GM12878 (cell line): ENCODE data around the gene TEPSIN. TPM values are rescaled to one million over a fixed set of nuclear protein-coding genes. Genes with fewer than 3 reads are reported as not detected.

Experiments
- ATAC-seq: fragments of 200-7000 bp; cut with Tn5 transposase; 3 replicates; pipeline ENCODE4 v1.9.1; 2020; ENCODE audit warnings: mild to moderate bottlenecking, moderate library complexity
- BruUV-seq: library from RNA; stranded (reverse); fragments of 400-500 nt; replicated peaks from 2 replicates; lab custom pipeline; 2021; lab: Mats Ljungman, UMichigan
- CTCF ChIA-PET: fragments of 300-600 bp; sonication (Branson Sonifier 250); formaldehyde crosslinking; extraction: SDS; loops from one replicate; lab custom pipeline; 2021; ENCODE audit warnings: inconsistent platforms; lab: Yijun Ruan, JAX
- POLR2A ChIA-PET: fragments of 350-600 bp; formaldehyde crosslinking; extraction: SDS; loops from one replicate; lab custom pipeline; 2021; ENCODE audit warnings: inconsistent platforms; lab: Charles Lee
- RAD21 ChIA-PET: fragments of 300-600 bp; sonication (Branson Sonifier 250); formaldehyde crosslinking; loops from one replicate; lab custom pipeline; 2023; ENCODE audit warnings: antibody characterized with exemption; ENCODE audit not compliant: unreplicated experiment; lab: Charles Lee
- SMC1A ChIA-PET: fragments of 300-600 bp; sonication (Branson Sonifier 250); formaldehyde crosslinking; loops from one replicate; lab custom pipeline; 2023; ENCODE audit not compliant: unreplicated experiment, uncharacterized antibody; lab: Charles Lee
- DNase-seq: peaks from one replicate; pipeline ENCODE4 v3.0.0-alpha.2; 2011; ENCODE audit warnings: low read depth, low spot score
- FAIRE-seq: peaks from 3 replicates; lab custom pipeline; 2011; peaks lifted over from hg19 to GRCh38; lab: Jason Lieb, UNC
- H2AFZ ChIP-seq: 2 replicates; pipeline ENCODE4 v1.6.0; 2011; ENCODE audit warnings: low read depth, low read length, control low read depth; ENCODE audit not compliant: control insufficient read depth
- H3K27ac ChIP-seq: 2 replicates; pipeline ENCODE4 v1.5.1; 2011; ENCODE audit warnings: control low read depth; ENCODE audit not compliant: control insufficient read depth, insufficient read depth
- H3K27me3 ChIP-seq, 2 experiments: replicated peaks in 1 of 2; 2 replicates each; pipeline versions ENCODE4 v1.6.0 to v1.6.1; 2011; ENCODE audit warnings: low read length in 1 of 2; ENCODE audit not compliant: control insufficient read depth in 2 of 2, insufficient read depth in 2 of 2
- H3K36me3 ChIP-seq, 2 experiments: 2 replicates each; pipeline ENCODE4 v1.5.1; 2011; ENCODE audit warnings: low read length in 1 of 2; ENCODE audit not compliant: control insufficient read depth in 2 of 2, insufficient read depth in 2 of 2
- H3K4me1 ChIP-seq: 2 replicates; pipeline ENCODE4 v1.6.1; 2011; ENCODE audit warnings: mild to moderate bottlenecking, low read length, moderate library complexity, mixed read lengths; ENCODE audit not compliant: control insufficient read depth, insufficient read depth
- H3K4me2 ChIP-seq: 2 replicates; pipeline ENCODE4 v1.6.0; 2011; ENCODE audit warnings: control low read depth; ENCODE audit not compliant: control insufficient read depth, insufficient read depth
- H3K4me3 ChIP-seq: fragments of 200-600 bp; sonication (generic); 2 replicates; pipeline ENCODE4 v1.5.1; 2016
- H3K79me2 ChIP-seq: 2 replicates; pipeline ENCODE4 v1.6.0; 2011; ENCODE audit warnings: low read length; ENCODE audit not compliant: control insufficient read depth, insufficient read depth
- H3K9ac ChIP-seq: 2 replicates; pipeline ENCODE4 v1.8.0; 2011; ENCODE audit warnings: low read length, control low read depth, mixed read lengths; ENCODE audit not compliant: control insufficient read depth, insufficient read depth
- H3K9me3 ChIP-seq: replicated peaks from 3 replicates; pipeline ENCODE4 v1.5.1; 2011; ENCODE audit warnings: mild to moderate bottlenecking, low read length; ENCODE audit not compliant: control insufficient read depth, insufficient read depth
- H4K20me1 ChIP-seq: 2 replicates; pipeline ENCODE4 v1.6.0; 2011; ENCODE audit not compliant: control insufficient read depth, insufficient read depth
- EZH2 ChIP-seq: IDR thresholded peaks from 2 replicates; pipeline ENCODE4 v1.6.1; 2012; ENCODE audit warnings: low read depth, mild to moderate bottlenecking, control low read depth, inconsistent platforms, low read length, borderline replicate concordance; ENCODE audit not compliant: control insufficient read depth
- IKZF2 ChIP-seq, 2 experiments: fragments of 450-650 bp; IDR thresholded peaks; 2 replicates each; pipeline ENCODE4 v1.6.1; 2017; ENCODE audit warnings: mild to moderate bottlenecking in 2 of 2, moderate library complexity in 2 of 2
- IRF3 ChIP-seq: fragments of 450-650 bp; IDR thresholded peaks from 2 replicates; pipeline ENCODE4 v1.6.1; 2014; ENCODE audit warnings: mild to moderate bottlenecking
- KAT2A ChIP-seq: conservative IDR thresholded peaks from 2 replicates; pipeline ENCODE4 v1.6.1; 2011; ENCODE audit warnings: low read depth, low read length; ENCODE audit not compliant: control insufficient read depth
- MXI1 ChIP-seq: fragments of 150-350 bp; IDR thresholded peaks from 2 replicates; pipeline ENCODE4 v1.6.1; 2011; ENCODE audit warnings: low read depth, mild to moderate bottlenecking, inconsistent platforms, low read length, improper control_type of control experiment
- NBN ChIP-seq: fragments of 450-650 bp; IDR thresholded peaks from 2 replicates; pipeline ENCODE4 v1.6.1; 2016
- POLR2A ChIP-seq: IDR thresholded peaks from 2 replicates; pipeline ENCODE4 v1.6.1; 2011; ENCODE audit warnings: low read depth, mild to moderate bottlenecking, low read length
- POU2F2 ChIP-seq: IDR thresholded peaks from 3 replicates; pipeline ENCODE4 v1.6.1; 2011; ENCODE audit warnings: low read depth, mild to moderate bottlenecking, low read length, borderline replicate concordance
- SREBF1 ChIP-seq: IDR thresholded peaks from 2 replicates; pipeline ENCODE4 v1.6.1; 2012; ENCODE audit warnings: mild to moderate bottlenecking, low read length
- SREBF2 ChIP-seq: IDR thresholded peaks from 2 replicates; pipeline ENCODE4 v1.6.1; 2012; ENCODE audit warnings: mild to moderate bottlenecking, low read length
- STAT3 ChIP-seq: IDR thresholded peaks from 2 replicates; pipeline ENCODE4 v1.6.1; 2011; ENCODE audit warnings: low read depth, low read length, improper control_type of control experiment
- YY1 ChIP-seq: IDR thresholded peaks from 2 replicates; pipeline ENCODE4 v1.6.1; 2011; ENCODE audit warnings: low read depth, mild to moderate bottlenecking, low read length
- WGBS: methylation state at CpG from one replicate; pipeline ENCODE4 v1.1.6; 2016; ENCODE audit warnings: low lambda C conversion rate; ENCODE audit not compliant: insufficient replicate concordance, insufficient coverage; ENCODE audit errors: missing lambda C conversion rate; 5-methylcytosine and 5-hydroxymethylcytosine counted together
- in situ Hi-C: fragments of 300-500 bp; cut with MboI; formaldehyde crosslinking; loops from 9 replicates; pipeline ENCODE4 v1.14.3; 2018; ENCODE audit warnings: mixed read lengths
- intact Hi-C: fragments of 100-400 bp; cut with micrococcal nuclease; formaldehyde crosslinking; loops from one replicate; pipeline ENCODE4 v1.14.2; 2022; ENCODE audit not compliant: unreplicated experiment
- polyA plus RNA-seq, 11 experiments: library from polyadenylated mRNA; depleted of rRNA in 4 of 11; unstranded in 6 of 11; stranded (reverse) in 5 of 11; fragments of >200 nt; fragmentation: Nextera tagmentation in 4 of 11; fragmentation: Illumina TruSeq in 1 of 11; extraction: Ambion mirVana in 4 of 11; extraction: Trizol in 1 of 11; gene quantifications; 1 replicate in 1 of 11; 2 replicates in 10 of 11; pipeline versions ENCODE4 v1.2.1 to v1.2.3, GENCODE V29; 2011 to 2016; ENCODE audit warnings: inconsistent platforms in 2 of 11, missing spikeins in 2 of 11, low read depth in 1 of 11
- total RNA-seq, 4 experiments: library from RNA; depleted of rRNA in 3 of 4; stranded (reverse); fragments of >200 nt in 3 of 4; fragmentation: Illumina TruSeq in 1 of 4; extraction: Trizol in 1 of 4; gene quantifications; 2 replicates each; pipeline versions ENCODE4 v1.2.1 to v1.2.3, GENCODE V29; 2013 to 2021
- TF ChIP-seq, protein P1 (sequence below): fragments of 450-650 bp; IDR thresholded peaks from 2 replicates; pipeline ENCODE4 v1.6.1; 2016; ENCODE audit warnings: mild to moderate bottlenecking
- TF ChIP-seq, protein P2 (sequence below), 3 experiments: IDR thresholded peaks in 2 of 3; conservative IDR thresholded peaks in 1 of 3; 2 replicates each; pipeline ENCODE4 v1.5.1; 2011; ENCODE audit warnings: low read depth in 3 of 3, low read length in 3 of 3, mild to moderate bottlenecking in 3 of 3, control low read depth in 2 of 3, moderate library complexity in 2 of 3, inconsistent platforms in 1 of 3, mixed read lengths in 1 of 3; ENCODE audit not compliant: control insufficient read depth in 2 of 3, insufficient read depth in 1 of 3; ENCODE audit errors: extremely low read depth in 1 of 3
- TF ChIP-seq, protein P3 (sequence below): fragments of 450-650 bp; IDR thresholded peaks from 2 replicates; pipeline ENCODE4 v1.6.1; 2017; ENCODE audit warnings: mild to moderate bottlenecking, moderate library complexity

TEPSIN gene
- total and polyA plus RNA-seq, 10 of the 15 experiments (the other 5 are each of a cell fraction or from before 2014, with no cell fraction given), result 0.87 to 36.7 (median 5.3) TPM

DNA sequence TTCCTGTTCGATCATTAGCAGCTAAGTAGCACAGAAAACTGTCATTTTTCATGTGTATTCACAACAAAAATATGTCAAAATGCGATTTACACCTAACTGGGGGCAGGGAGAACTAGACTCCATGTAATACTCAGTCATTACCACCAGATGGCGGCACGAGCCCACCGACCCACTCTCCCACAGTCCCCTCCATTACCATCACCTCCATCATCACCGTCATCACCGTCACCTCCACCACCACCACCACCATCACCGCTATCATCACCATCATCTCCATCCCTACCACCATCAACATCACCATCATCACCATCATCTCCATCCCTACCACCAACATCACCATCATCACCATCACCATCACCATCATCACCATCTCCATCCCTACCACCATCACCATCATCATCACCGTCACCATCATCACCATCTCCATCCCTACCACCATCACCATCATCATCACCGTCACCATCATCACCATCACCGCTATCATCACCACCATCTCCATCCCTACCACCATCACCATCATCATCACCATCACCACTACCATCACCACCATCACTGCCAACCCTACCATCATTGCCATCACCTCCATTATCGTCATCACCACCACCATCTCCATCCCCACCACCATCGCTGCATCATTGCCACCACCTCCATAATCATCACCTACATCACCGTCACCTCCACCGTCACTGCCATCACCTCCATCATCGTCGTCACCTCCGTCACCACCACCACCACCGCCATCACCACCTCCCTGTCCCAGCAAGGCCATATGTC is 14.7 kb upstream of the TEPSIN start:
- peak; percentile 83 for FAIRE-seq
- Histone ChIP-seq H3K79me2 (no peaks in the 10 kb centered on the region), H3K27me3 (no peaks in the 10 kb centered on the region), H3K27ac (no peak overlapping the region), H3K36me3 (peaks cover 2% of the 10 kb centered on the region in 2 experiments; a peak in 3 of 4 replicates), H3K9ac (no peak overlapping the region), H4K20me1 (no peaks in the 10 kb centered on the region), H3K9me3 (no peaks in the 10 kb centered on the region), H3K4me3 (no peak overlapping the region), H3K4me1 (no peaks in the 10 kb centered on the region), H2AFZ (no peak overlapping the region), H3K4me2 (no peak overlapping the region)
- SMC1A ChIA-PET, result interaction anchor here (0.5 to 1.5 kb wide), 5 partner anchors 32 to 344 kb away, joined by 3 to 12 read pairs (median 4); no protein-coding TSS in a partner anchor
- CTCF ChIA-PET, result interaction anchor here (0.6 to 3.4 kb wide), 13 partner anchors 14 to 835 kb away, joined by 3 to 44 read pairs (median 3); partner anchors contain the start of genes CEP131, NDUFAF8 and TEPSIN
- 57% methylated on average over 19 of the region's 19 CpGs for WGBS
- RAD21 ChIA-PET, result interaction anchor here (1.0 to 3.0 kb wide), 3 partner anchors 68 to 350 kb away, joined by 3 to 27 read pairs (median 3); no protein-coding TSS in a partner anchor
- intact Hi-C loops (loop anchor here (1.0 to 10.0 kb wide), 3 partner anchors 231 to 349 kb away; partner anchors contain the start of gene ACTG1), in situ Hi-C loops (no loop called here)
- peak; percentile 81 for ATAC-seq
- no peak for DNase-seq
- POLR2A ChIA-PET, result interaction anchor here (0.5 kb wide), 1 partner anchor 254 kb away, joined by 6 read pairs; no protein-coding TSS in a partner anchor
- BruUV-seq, result no TSS peak
- TF ChIP-seq SREBF2 (no peak), NBN (peak; percentile 90), IRF3 (no peak), IKZF2 (IDR thresholded peaks at IDR 0.05) (no peak), KAT2A (no peak), EZH2 (no peak), POU2F2 (no peak), MXI1 (no peak), SREBF1 (no peak), STAT3 (no peak), POLR2A (no peak), YY1 (peak; percentile 85)
- TF ChIP-seq, protein P1, sequence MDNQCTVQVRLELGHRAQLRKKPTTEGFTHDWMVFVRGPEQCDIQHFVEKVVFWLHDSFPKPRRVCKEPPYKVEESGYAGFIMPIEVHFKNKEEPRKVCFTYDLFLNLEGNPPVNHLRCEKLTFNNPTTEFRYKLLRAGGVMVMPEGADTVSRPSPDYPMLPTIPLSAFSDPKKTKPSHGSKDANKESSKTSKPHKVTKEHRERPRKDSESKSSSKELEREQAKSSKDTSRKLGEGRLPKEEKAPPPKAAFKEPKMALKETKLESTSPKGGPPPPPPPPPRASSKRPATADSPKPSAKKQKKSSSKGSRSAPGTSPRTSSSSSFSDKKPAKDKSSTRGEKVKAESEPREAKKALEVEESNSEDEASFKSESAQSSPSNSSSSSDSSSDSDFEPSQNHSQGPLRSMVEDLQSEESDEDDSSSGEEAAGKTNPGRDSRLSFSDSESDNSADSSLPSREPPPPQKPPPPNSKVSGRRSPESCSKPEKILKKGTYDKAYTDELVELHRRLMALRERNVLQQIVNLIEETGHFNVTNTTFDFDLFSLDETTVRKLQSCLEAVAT, result peak; percentile 83
- TF ChIP-seq, protein P2, sequence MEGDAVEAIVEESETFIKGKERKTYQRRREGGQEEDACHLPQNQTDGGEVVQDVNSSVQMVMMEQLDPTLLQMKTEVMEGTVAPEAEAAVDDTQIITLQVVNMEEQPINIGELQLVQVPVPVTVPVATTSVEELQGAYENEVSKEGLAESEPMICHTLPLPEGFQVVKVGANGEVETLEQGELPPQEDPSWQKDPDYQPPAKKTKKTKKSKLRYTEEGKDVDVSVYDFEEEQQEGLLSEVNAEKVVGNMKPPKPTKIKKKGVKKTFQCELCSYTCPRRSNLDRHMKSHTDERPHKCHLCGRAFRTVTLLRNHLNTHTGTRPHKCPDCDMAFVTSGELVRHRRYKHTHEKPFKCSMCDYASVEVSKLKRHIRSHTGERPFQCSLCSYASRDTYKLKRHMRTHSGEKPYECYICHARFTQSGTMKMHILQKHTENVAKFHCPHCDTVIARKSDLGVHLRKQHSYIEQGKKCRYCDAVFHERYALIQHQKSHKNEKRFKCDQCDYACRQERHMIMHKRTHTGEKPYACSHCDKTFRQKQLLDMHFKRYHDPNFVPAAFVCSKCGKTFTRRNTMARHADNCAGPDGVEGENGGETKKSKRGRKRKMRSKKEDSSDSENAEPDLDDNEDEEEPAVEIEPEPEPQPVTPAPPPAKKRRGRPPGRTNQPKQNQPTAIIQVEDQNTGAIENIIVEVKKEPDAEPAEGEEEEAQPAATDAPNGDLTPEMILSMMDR (IDR thresholded peaks at IDR 0.05 in 2 of 3, conservative IDR thresholded peaks at IDR 0.05 in 1 of 3; ENCODE audit: control insufficient read depth in 2 of 3, extremely low read depth in 1 of 3, insufficient read depth in 1 of 3, low read depth in 3 of 3, low read length in 3 of 3), result peak; percentile 60 to 85 (median 72)
- TF ChIP-seq, protein P3, sequence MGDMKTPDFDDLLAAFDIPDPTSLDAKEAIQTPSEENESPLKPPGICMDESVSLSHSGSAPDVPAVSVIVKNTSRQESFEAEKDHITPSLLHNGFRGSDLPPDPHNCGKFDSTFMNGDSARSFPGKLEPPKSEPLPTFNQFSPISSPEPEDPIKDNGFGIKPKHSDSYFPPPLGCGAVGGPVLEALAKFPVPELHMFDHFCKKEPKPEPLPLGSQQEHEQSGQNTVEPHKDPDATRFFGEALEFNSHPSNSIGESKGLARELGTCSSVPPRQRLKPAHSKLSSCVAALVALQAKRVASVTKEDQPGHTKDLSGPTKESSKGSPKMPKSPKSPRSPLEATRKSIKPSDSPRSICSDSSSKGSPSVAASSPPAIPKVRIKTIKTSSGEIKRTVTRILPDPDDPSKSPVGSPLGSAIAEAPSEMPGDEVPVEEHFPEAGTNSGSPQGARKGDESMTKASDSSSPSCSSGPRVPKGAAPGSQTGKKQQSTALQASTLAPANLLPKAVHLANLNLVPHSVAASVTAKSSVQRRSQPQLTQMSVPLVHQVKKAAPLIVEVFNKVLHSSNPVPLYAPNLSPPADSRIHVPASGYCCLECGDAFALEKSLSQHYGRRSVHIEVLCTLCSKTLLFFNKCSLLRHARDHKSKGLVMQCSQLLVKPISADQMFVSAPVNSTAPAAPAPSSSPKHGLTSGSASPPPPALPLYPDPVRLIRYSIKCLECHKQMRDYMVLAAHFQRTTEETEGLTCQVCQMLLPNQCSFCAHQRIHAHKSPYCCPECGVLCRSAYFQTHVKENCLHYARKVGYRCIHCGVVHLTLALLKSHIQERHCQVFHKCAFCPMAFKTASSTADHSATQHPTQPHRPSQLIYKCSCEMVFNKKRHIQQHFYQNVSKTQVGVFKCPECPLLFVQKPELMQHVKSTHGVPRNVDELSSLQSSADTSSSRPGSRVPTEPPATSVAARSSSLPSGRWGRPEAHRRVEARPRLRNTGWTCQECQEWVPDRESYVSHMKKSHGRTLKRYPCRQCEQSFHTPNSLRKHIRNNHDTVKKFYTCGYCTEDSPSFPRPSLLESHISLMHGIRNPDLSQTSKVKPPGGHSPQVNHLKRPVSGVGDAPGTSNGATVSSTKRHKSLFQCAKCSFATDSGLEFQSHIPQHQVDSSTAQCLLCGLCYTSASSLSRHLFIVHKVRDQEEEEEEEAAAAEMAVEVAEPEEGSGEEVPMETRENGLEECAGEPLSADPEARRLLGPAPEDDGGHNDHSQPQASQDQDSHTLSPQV, result no peak
